ENCODE data around the gene MICAL2. TPM values are rescaled to one million over a fixed set of nuclear protein-coding genes. Genes with fewer than 3 reads are reported as not detected.

MICAL2 gene
- total RNA-seq, 1 donor from 2014 or later = 367 TPM

DNA sequence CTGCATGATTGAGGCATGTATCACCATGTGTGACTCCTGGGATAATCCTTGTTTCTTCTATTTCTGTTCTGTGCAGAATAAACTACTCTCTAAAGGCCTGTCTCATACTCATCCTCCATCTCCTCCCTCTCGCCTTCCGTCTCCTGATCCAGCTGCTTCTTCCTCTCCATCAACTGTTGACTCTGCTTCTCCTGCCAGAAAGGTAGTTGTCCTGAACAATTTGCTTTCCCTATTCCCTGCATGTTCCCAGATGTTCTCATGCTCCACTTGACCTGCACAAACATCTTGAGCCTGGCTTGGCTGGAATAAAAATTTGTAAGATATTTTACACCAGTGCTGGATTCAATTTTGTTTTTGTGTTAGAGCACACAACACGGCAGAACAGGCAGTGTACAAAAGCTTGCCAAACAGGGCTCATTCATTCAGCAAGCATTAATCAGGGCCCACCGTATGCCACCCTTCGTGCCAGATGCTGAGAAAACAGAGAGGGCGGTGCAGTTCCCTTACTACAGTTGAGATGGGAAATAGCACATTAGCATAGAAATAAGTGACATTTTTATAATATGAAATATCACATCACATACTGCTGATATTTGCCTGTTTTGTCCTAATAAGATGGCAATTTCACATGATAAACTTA, 133.6 kb downstream of the MICAL2 start:
- Histone ChIP-seq H3K27me3 (ENCODE audit: control insufficient read depth, insufficient read depth, low read length) (no peaks in the 10 kb centered on the region), H3K4me3 (ENCODE audit: low read depth, low read length) (no peak overlapping the region), H3K36me3 (ENCODE audit: control insufficient read depth, insufficient read depth, low read length) (peaks cover 4% of the 10 kb centered on the region)
- TF ChIP-seq, protein P1, sequence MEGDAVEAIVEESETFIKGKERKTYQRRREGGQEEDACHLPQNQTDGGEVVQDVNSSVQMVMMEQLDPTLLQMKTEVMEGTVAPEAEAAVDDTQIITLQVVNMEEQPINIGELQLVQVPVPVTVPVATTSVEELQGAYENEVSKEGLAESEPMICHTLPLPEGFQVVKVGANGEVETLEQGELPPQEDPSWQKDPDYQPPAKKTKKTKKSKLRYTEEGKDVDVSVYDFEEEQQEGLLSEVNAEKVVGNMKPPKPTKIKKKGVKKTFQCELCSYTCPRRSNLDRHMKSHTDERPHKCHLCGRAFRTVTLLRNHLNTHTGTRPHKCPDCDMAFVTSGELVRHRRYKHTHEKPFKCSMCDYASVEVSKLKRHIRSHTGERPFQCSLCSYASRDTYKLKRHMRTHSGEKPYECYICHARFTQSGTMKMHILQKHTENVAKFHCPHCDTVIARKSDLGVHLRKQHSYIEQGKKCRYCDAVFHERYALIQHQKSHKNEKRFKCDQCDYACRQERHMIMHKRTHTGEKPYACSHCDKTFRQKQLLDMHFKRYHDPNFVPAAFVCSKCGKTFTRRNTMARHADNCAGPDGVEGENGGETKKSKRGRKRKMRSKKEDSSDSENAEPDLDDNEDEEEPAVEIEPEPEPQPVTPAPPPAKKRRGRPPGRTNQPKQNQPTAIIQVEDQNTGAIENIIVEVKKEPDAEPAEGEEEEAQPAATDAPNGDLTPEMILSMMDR (IDR thresholded peaks at IDR 0.05; ENCODE audit: insufficient read depth, low read length, poor library complexity, severe bottlenecking) = no peak
- no peak for DNase-seq (ENCODE audit: low read depth)

DNA sequence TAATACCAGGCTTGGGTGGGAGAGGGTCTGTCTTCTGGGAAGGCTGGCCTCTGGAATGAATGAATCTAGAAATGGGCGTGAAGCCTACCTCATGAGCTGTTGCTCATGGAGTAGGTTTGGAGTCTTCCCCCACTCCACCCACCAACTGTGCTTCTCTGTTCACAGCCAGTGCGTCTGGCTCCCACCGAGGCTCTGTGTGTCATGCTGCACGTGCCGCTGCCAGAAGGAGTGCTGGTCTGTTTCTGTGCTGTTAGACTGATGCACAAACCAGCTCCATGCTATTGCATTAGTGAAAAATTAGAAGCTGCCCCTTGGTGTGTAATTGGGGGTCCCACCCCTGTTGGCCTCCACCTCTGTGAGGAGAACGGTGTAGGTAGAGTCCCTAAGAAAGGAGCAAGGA, 134.7 kb downstream of the MICAL2 start:
- DNase-seq (ENCODE audit: low read depth) = no peak
- Histone ChIP-seq H3K4me3 (ENCODE audit: low read depth, low read length) (no peak overlapping the region), H3K36me3 (ENCODE audit: control insufficient read depth, insufficient read depth, low read length) (peaks cover 2% of the 10 kb centered on the region), H3K27me3 (ENCODE audit: control insufficient read depth, insufficient read depth, low read length) (no peaks in the 10 kb centered on the region)
- TF ChIP-seq, protein P1 (IDR thresholded peaks at IDR 0.05; ENCODE audit: insufficient read depth, low read length, poor library complexity, severe bottlenecking) = no peak

DNA sequence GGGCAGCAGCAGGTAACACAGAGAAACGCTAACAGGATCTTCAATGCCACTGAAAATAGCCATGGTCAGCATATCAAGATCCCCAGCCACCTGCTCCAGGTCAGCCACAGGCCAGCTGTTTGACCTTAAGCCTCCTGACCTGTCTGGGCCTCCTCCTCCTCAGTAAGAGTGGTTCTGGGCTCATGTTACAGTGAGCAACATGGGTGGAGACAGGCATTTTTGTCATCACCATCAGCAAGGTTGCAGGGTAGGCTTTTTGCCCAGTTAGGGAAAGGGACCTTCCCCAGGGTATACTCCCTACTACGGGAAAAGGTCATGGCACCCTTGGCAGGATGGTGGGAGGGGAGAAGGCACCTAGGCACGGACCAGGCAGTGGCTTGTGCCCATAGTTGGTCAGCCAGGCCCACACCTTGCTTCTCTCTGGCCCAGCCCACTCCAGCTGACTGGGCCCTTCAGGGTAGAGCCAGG, 135.2 kb downstream of the MICAL2 start:
- TF ChIP-seq, protein P1 (IDR thresholded peaks at IDR 0.05; ENCODE audit: insufficient read depth, low read length, poor library complexity, severe bottlenecking) = no peak
- H3K36me3 ChIP-seq (ENCODE audit: control insufficient read depth, insufficient read depth, low read length) = peaks cover 2% of the 10 kb centered on the region
- DNase-seq (ENCODE audit: low read depth) = no peak
- no peak overlapping the region for H3K4me3 ChIP-seq (ENCODE audit: low read depth, low read length)
- no peaks in the 10 kb centered on the region for H3K27me3 ChIP-seq (ENCODE audit: control insufficient read depth, insufficient read depth, low read length)

DNA sequence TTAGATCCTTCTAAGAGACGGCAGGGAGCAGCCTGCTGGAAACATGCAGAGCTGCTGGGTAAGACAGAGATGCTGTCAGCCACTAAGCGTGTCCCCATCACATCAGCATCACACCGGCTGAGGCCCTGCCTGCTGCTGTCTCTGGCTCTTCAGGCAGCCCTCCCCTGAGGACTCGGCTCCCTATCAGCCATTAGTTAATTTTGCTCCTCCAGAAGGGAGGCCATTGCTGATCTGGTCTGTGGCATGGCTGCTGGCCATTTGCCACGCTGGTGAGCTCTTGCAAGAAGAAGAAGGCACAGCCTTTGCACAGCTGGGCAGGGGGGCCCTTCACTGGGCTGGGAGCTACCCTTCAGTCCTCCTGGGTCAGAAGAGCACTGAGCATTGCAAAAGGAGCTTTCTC, 135.8 kb downstream of the MICAL2 start:
- Histone ChIP-seq H3K36me3 (ENCODE audit: control insufficient read depth, insufficient read depth, low read length) (peaks cover 2% of the 10 kb centered on the region), H3K27me3 (ENCODE audit: control insufficient read depth, insufficient read depth, low read length) (no peaks in the 10 kb centered on the region)

DNA sequence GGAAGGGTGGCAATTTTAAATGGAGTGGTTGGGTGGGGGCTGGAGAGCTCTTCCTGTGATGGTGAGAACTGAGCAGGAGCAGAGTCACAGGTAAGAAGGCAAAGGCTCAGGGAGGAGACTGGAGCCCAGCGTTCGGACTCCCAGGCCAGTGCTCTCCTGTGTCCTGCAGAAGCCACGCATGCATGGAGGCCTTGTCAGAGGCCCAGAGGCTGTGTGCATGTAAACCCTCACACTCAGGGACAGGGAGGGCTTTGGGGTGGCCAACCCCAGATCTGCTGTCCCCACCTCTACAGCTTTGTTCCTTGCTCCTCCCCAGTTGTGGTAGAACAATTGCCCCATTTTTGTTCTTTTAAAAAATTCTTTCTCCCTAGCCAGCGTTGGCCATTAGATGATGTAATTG, 136.6 kb downstream of the MICAL2 start:
- TF ChIP-seq, protein P1 (IDR thresholded peaks at IDR 0.05; ENCODE audit: insufficient read depth, low read length, poor library complexity, severe bottlenecking) = no peak
- no peaks in the 10 kb centered on the region for H3K27me3 ChIP-seq (ENCODE audit: control insufficient read depth, insufficient read depth, low read length)
- DNase-seq (ENCODE audit: low read depth) = no peak
- H3K4me3 ChIP-seq (ENCODE audit: low read depth, low read length) = no peak overlapping the region
- peaks cover 2% of the 10 kb centered on the region for H3K36me3 ChIP-seq (ENCODE audit: control insufficient read depth, insufficient read depth, low read length)

More for the DNA sequence above, 135.8 kb downstream of the MICAL2 start:
- no peak for DNase-seq (ENCODE audit: low read depth)
- H3K4me3 ChIP-seq (ENCODE audit: low read depth, low read length) = no peak overlapping the region
- TF ChIP-seq, protein P1 (IDR thresholded peaks at IDR 0.05; ENCODE audit: insufficient read depth, low read length, poor library complexity, severe bottlenecking) = no peak
